Neural crest cell (in vitro differentiated cells): ENCODE measurements around the gene EXOSC10. TPM values are rescaled to one million over a fixed set of nuclear protein-coding genes. Genes with fewer than 3 reads are reported as not detected.

ENCODE experiments used
- DNase-seq: peaks from one replicate; pipeline ENCODE4 v3.0.0; 2021; ENCODE audit warnings: low read depth, mixed read lengths, low spot score
- H3K27ac Mint-ChIP-seq: one replicate; pipeline ENCODE4 v1.8.0; 2021; ENCODE audit warnings: mild to moderate bottlenecking, mixed read lengths; ENCODE audit not compliant: unreplicated experiment
- H3K27me3 Mint-ChIP-seq: 2 replicates; pipeline ENCODE4 v1.8.0; 2021; ENCODE audit warnings: low read depth, mild to moderate bottlenecking, mixed read lengths
- H3K36me3 Mint-ChIP-seq: 2 replicates; pipeline ENCODE4 v1.8.0; 2021; ENCODE audit warnings: low read depth, mild to moderate bottlenecking, mixed read lengths
- H3K4me1 Mint-ChIP-seq: 2 replicates; pipeline ENCODE4 v1.8.0; 2021; ENCODE audit warnings: mixed read lengths
- H3K4me3 Mint-ChIP-seq: one replicate; pipeline ENCODE4 v1.8.0; 2021; ENCODE audit warnings: mild to moderate bottlenecking, mixed read lengths
- H3K9me3 Mint-ChIP-seq: 2 replicates; pipeline ENCODE4 v1.8.0; 2021; ENCODE audit warnings: mixed read lengths
- CTCF ChIP-seq: fragments of 200-600 bp; sonication (generic); conservative IDR thresholded peaks from 2 replicates; pipeline ENCODE4 v1.5.0; 2021; ENCODE audit warnings: antibody characterized with exemption, mild to moderate bottlenecking
- total RNA-seq: library from RNA; stranded (reverse); gene quantifications from 2 replicates; pipeline ENCODE4 v1.2.1, GENCODE V29; 2021

Gene EXOSC10
- total RNA-seq, 1 donor from 2014 or later, result 127 TPM

GRCh38 chr1:11028018-11028417 lies 71.7 kb downstream of the EXOSC10 start:
- peak overlapping the region; percentile 67 for H3K27ac Mint-ChIP-seq

GRCh38 chr1:11027316-11027715 lies 72.4 kb downstream of the EXOSC10 start:
- TF ChIP-seq CTCF, result no peak
- Mint-ChIP-seq H3K4me3 (no peak overlapping the region), H3K4me1 (peaks cover 4% of the 10 kb centered on the region), H3K9me3 (no peaks in the 10 kb centered on the region), H3K36me3 (peaks cover 29% of the 10 kb centered on the region), H3K27ac (no peak overlapping the region), H3K27me3 (no peaks in the 10 kb centered on the region)
- no peak for DNase-seq

More at GRCh38 chr1:11028018-11028417, 71.7 kb downstream of the EXOSC10 start:
- Mint-ChIP-seq H3K9me3 (no peaks in the 10 kb centered on the region), H3K4me3 (no peak overlapping the region), H3K4me1 (peaks cover 4% of the 10 kb centered on the region), H3K36me3 (peaks cover 28% of the 10 kb centered on the region), H3K27me3 (no peaks in the 10 kb centered on the region)
- TF ChIP-seq CTCF, result no peak
- no peak for DNase-seq

- DNase-seq, result no peak
- H3K36me3 Mint-ChIP-seq, result peaks cover 32% of the 10 kb centered on the region
- peaks cover 4% of the 10 kb centered on the region for H3K4me1 Mint-ChIP-seq
- TF ChIP-seq CTCF, result no peak
- H3K4me3 Mint-ChIP-seq, result no peak overlapping the region
- no peaks in the 10 kb centered on the region for H3K9me3 Mint-ChIP-seq
- H3K27ac Mint-ChIP-seq, result peak overlapping the region; percentile 58
- no peaks in the 10 kb centered on the region for H3K27me3 Mint-ChIP-seq
Observed at GRCh38 chr1:11026903-11027302, 72.8 kb downstream of the EXOSC10 start.

- Mint-ChIP-seq H3K27ac (no peak overlapping the region), H3K36me3 (peaks cover 34% of the 10 kb centered on the region), H3K4me3 (no peak overlapping the region), H3K9me3 (no peaks in the 10 kb centered on the region), H3K4me1 (peaks cover 4% of the 10 kb centered on the region), H3K27me3 (no peaks in the 10 kb centered on the region)
- no peak for DNase-seq
- TF ChIP-seq CTCF, result no peak
Observed at GRCh38 chr1:11026052-11026451, 73.6 kb downstream of the EXOSC10 start.

- no peak overlapping the region for H3K4me3 Mint-ChIP-seq
- H3K9me3 Mint-ChIP-seq, result no peaks in the 10 kb centered on the region
- no peaks in the 10 kb centered on the region for H3K27me3 Mint-ChIP-seq
- H3K36me3 Mint-ChIP-seq, result peaks cover 31% of the 10 kb centered on the region
- H3K27ac Mint-ChIP-seq, result no peak overlapping the region
- TF ChIP-seq CTCF, result no peak
- no peak for DNase-seq
- H3K4me1 Mint-ChIP-seq, result peaks cover 4% of the 10 kb centered on the region
Observed at GRCh38 chr1:11025618-11026017, 74.1 kb downstream of the EXOSC10 start.

- peaks cover 27% of the 10 kb centered on the region for H3K36me3 Mint-ChIP-seq
- DNase-seq, result no peak
- TF ChIP-seq CTCF, result no peak
- no peaks in the 10 kb centered on the region for H3K9me3 Mint-ChIP-seq
- H3K4me3 Mint-ChIP-seq, result no peak overlapping the region
- H3K4me1 Mint-ChIP-seq, result peaks cover 4% of the 10 kb centered on the region
- no peak overlapping the region for H3K27ac Mint-ChIP-seq
- H3K27me3 Mint-ChIP-seq, result no peaks in the 10 kb centered on the region
Observed at GRCh38 chr1:11024874-11025203, 74.8 kb downstream of the EXOSC10 start.
